Measurements from ENCODE around the gene DGKG. TPM values are rescaled to one million over a fixed set of nuclear protein-coding genes. Genes with fewer than 3 reads are reported as not detected.

Gene DGKG
- total and polyA plus RNA-seq, 4 donors = 0.84 to 7.8 (median 1.7) TPM

GRCh38 chr3:186362988-186363387 is 954 bp upstream of the DGKG start:
- TF ChIP-seq ATF3 (IDR thresholded peaks at IDR 0.05) (no peak), YY1 (IDR thresholded peaks at IDR 0.05) (no peak), NR2F2 (IDR thresholded peaks at IDR 0.05) (no peak), CTCF (IDR thresholded peaks at IDR 0.05; ENCODE audit: low read depth, low read length, missing input control) (no peak), SP1 (IDR thresholded peaks at IDR 0.05) (no peak), ZBTB33 (IDR thresholded peaks at IDR 0.05) (no peak)
- Histone ChIP-seq H3K4me3 (ENCODE audit: low read depth in 1 of 3, low read length in 3 of 3) (no peak overlapping the region), H3K4me1 (ENCODE audit: control insufficient read depth in 4 of 4, insufficient read depth in 4 of 4, low read length in 3 of 4) (peaks cover 0 to 9% (median 4%) of the 10 kb centered on the region in 4 donors), H3K9ac (ENCODE audit: low read depth in 1 of 2, low read length in 2 of 2) (no peak overlapping the region), H3K36me3 (ENCODE audit: control insufficient read depth in 4 of 4, insufficient read depth in 3 of 4, low read depth in 1 of 4, low read length in 3 of 4) (no peaks in the 10 kb centered on the region), H3K27me3 (ENCODE audit: control insufficient read depth in 4 of 4, insufficient read depth in 4 of 4, low read length in 3 of 4) (peaks cover 0 to 14% (median 0%) of the 10 kb centered on the region in 4 donors), H3K9me3 (ENCODE audit: control insufficient read depth in 4 of 4, low read length in 3 of 4) (no peaks in the 10 kb centered on the region), H3K27ac (ENCODE audit: low read depth in 1 of 2, low read length in 2 of 2) (no peak overlapping the region)
- DNase-seq (ENCODE audit: low spot score) = no peak
- WGBS = 69% methylated on average over 10 of the region's 10 CpGs

- Histone ChIP-seq H3K9ac (ENCODE audit: low read depth in 1 of 2, low read length in 2 of 2) (no peak overlapping the region), H3K9me3 (ENCODE audit: control insufficient read depth in 4 of 4, low read length in 3 of 4) (no peaks in the 10 kb centered on the region), H3K4me1 (ENCODE audit: control insufficient read depth in 4 of 4, insufficient read depth in 4 of 4, low read length in 3 of 4) (peaks cover 0 to 9% (median 4%) of the 10 kb centered on the region in 4 donors), H3K27ac (ENCODE audit: low read depth in 1 of 2, low read length in 2 of 2) (no peak overlapping the region), H3K36me3 (ENCODE audit: control insufficient read depth in 4 of 4, insufficient read depth in 3 of 4, low read depth in 1 of 4, low read length in 3 of 4) (no peaks in the 10 kb centered on the region), H3K4me3 (ENCODE audit: low read depth in 1 of 3, low read length in 3 of 3) (peak overlapping the region in 1 of 3 donors; percentile 53), H3K27me3 (ENCODE audit: control insufficient read depth in 4 of 4, insufficient read depth in 4 of 4, low read length in 3 of 4) (peaks cover 0 to 14% (median 0%) of the 10 kb centered on the region in 4 donors)
- 34% methylated on average over 9 of the region's 9 CpGs for WGBS
- TF ChIP-seq HNF4G (IDR thresholded peaks at IDR 0.05) = no peak
- TF ChIP-seq NR2F2 (IDR thresholded peaks at IDR 0.05) = no peak
- TF ChIP-seq ATF3 (IDR thresholded peaks at IDR 0.05) = no peak
- TF ChIP-seq HNF4A (conservative IDR thresholded peaks at IDR 0.05) = no peak
- TF ChIP-seq MAX (IDR thresholded peaks at IDR 0.05) = no peak
- TF ChIP-seq EGR1 (IDR thresholded peaks at IDR 0.05; ENCODE audit: low read depth in 2 of 2) = no peak
- no peak for TF ChIP-seq JUND (IDR thresholded peaks at IDR 0.05)
- DNase-seq (ENCODE audit: low spot score) = no peak
Observed at GRCh38 chr3:186362537-186362842, 456 bp upstream of the DGKG start.

GRCh38 chr3:186361246-186361761 is 730 bp downstream of the DGKG start:
- DNase-seq (ENCODE audit: low spot score) = no peak
- Histone ChIP-seq H3K9me3 (ENCODE audit: control insufficient read depth in 4 of 4, low read length in 3 of 4) (no peaks in the 10 kb centered on the region), H3K27me3 (ENCODE audit: control insufficient read depth in 4 of 4, insufficient read depth in 4 of 4, low read length in 3 of 4) (peaks cover 0 to 14% (median 0%) of the 10 kb centered on the region in 4 donors), H3K4me1 (ENCODE audit: control insufficient read depth in 4 of 4, insufficient read depth in 4 of 4, low read length in 3 of 4) (peaks cover 0 to 9% (median 4%) of the 10 kb centered on the region in 4 donors), H3K9ac (ENCODE audit: low read depth in 1 of 2, low read length in 2 of 2) (no peak overlapping the region), H3K36me3 (ENCODE audit: control insufficient read depth in 4 of 4, insufficient read depth in 3 of 4, low read depth in 1 of 4, low read length in 3 of 4) (no peaks in the 10 kb centered on the region), H3K4me3 (ENCODE audit: low read depth in 1 of 3, low read length in 3 of 3) (peak overlapping the region in 2 of 3 donors; percentile 27 to 53), H3K27ac (ENCODE audit: low read depth in 1 of 2, low read length in 2 of 2) (no peak overlapping the region)
- no peak for TF ChIP-seq ATF3 (IDR thresholded peaks at IDR 0.05)
- no peak for TF ChIP-seq MAX (IDR thresholded peaks at IDR 0.05)
- TF ChIP-seq HNF4A (conservative IDR thresholded peaks at IDR 0.05) = no peak
- no peak for TF ChIP-seq CTCF (IDR thresholded peaks at IDR 0.05; ENCODE audit: low read depth, low read length, missing input control)
- no peak for TF ChIP-seq REST (IDR thresholded peaks at IDR 0.05)
- no peak for TF ChIP-seq RXRA (IDR thresholded peaks at IDR 0.05)
- no peak for TF ChIP-seq NR2F2 (IDR thresholded peaks at IDR 0.05)
- no peak for TF ChIP-seq JUND (IDR thresholded peaks at IDR 0.05)
- TF ChIP-seq TAF1 (conservative IDR thresholded peaks at IDR 0.05) = no peak
- 5% methylated on average over 26 of the region's 26 CpGs for WGBS

Measured in liver (tissue), 9 donors.